HG02938 (cell line): ENCODE results near the gene SCIMP.
"Not testable (repeated sequence)": the region's sequence is repeated elsewhere in the genome, so short reads cannot be mapped to it uniquely, and the experiment has no call there.

Experiments
- ATAC-seq: cut with Tn5 transposase; IDR thresholded peaks from one replicate; pipeline ENCODE4 v1.9.1; 2021; ENCODE audit warnings: mild to moderate bottlenecking, moderate library complexity; ENCODE audit not compliant: unreplicated experiment

The SCIMP gene

DNA sequence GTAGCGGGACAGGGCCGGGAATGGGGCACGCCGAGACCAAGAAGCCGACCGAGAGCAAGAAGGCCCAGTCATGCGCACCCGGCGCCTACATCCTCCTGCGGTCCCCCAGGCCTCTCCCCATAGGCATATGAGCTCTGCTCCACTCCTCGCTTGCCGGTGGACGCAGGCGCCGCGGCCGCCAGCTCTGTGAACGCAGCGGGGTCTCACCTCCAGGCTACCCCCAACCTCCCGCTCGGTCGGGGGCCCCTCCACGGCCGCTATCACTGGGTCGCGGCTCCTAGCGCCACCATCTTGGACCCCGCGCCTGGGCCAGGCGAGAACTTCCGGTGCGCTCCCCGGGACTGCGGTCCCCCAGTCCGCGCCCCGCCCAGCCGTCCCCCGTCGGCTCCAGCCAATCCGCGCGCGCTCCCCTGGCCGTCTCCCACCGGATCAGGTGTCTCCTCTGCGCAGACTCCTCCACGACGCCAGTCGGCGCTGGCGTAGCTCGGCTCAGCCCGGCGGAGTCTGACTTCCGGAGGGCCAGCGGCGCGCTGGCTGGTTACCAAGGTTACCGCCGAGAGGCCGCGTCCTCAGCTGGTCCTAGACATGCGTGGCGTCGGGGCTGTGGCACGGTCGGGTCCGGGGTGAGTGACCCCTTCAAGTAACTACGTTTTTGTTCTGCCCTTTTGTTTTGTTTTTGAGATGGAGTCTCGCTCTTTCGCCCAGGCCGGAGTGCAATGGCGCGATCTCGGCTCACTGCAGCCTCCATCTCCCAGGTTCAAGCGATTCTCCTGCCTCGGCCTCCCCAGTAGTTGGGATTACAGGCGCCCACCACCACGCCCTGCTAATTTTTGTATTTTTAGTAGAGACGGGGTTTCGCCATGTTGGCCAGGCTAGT, 42.9 kb downstream of the SCIMP start, which contains the start of gene ZNF594:
TSS of gene ZNF594 (minus strand) at position 328 of the 877 bp plus-strand sequence. CDS start 7,612 bp downstream, outside the sequence.
- peak; percentile 92 for ATAC-seq

DNA sequence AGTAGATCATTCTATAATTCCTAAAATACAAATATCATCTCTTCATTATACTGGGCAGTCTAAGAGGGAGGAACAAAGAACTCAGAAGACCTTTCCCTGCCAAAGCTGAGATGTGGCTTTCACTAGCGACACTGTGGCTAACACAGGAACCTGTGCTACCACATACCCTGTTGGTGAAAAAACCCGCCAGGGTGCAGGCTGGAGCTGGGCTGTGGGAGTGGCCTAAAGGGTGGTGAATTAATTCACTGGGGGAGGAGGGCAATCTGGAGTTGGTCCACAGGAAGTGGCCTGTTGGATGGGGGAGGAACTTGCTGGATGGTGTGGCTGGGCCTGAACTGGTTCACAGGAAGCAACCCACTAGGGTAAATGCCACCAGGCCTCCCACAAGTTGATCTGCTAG, 50.4 kb downstream of the SCIMP start:
- ATAC-seq = no peak

DNA sequence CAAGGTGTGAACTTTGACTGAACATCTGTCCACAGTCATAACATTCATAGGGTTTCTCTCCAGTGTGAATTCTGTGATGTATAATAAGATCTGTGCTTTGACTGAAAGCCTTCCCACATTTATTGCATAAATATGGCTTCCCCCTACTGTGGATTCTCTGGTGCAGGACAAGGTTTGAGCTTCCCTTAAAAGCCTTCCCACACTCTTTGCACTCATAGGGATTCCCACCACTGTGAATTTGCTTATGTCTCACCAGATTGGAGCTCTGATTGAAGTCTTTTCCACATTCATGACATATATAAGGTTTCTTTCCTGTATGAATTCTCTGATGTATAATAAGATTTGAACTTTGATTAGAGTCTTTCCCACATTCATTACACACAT, 51.3 kb downstream of the SCIMP start:
- no peak for ATAC-seq

DNA sequence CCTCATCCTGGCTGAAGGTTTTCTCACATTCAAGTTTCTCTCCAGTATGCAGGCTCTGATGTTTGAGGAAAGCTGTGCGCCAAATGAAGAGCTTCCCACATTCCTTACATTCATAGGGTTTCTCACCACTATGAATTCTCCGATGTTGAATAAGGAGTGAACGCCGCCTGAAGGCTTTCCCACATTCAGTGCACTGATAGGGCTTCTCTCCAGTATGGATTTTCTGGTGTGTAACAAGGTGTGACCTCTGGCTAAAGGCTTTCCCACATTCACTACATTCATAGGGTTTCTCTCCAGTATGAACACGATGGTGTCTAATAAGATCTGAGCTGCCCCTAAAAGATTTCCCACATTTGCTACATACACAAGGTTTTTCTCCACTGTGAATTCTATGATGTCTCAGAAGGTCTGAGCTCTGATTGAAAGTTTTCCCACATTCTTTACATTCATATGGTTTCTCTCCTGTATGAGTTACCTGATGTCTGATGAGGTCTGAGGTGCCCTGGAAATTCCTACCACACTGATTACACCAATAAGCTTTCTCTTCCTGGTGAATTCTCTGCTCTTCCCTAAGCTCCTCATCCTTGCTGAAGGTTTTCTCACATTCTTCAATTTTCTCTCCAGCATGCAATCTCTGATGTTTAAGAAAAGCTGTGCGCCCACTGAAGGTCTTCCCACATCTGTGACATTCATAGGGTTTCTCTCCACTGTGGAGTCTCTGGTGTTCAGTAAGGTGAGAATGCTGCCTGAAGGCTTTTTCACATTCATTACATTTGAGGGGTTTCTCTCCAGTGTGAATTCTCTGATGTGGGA, 51.9 kb downstream of the SCIMP start:
- ATAC-seq = no peak

DNA sequence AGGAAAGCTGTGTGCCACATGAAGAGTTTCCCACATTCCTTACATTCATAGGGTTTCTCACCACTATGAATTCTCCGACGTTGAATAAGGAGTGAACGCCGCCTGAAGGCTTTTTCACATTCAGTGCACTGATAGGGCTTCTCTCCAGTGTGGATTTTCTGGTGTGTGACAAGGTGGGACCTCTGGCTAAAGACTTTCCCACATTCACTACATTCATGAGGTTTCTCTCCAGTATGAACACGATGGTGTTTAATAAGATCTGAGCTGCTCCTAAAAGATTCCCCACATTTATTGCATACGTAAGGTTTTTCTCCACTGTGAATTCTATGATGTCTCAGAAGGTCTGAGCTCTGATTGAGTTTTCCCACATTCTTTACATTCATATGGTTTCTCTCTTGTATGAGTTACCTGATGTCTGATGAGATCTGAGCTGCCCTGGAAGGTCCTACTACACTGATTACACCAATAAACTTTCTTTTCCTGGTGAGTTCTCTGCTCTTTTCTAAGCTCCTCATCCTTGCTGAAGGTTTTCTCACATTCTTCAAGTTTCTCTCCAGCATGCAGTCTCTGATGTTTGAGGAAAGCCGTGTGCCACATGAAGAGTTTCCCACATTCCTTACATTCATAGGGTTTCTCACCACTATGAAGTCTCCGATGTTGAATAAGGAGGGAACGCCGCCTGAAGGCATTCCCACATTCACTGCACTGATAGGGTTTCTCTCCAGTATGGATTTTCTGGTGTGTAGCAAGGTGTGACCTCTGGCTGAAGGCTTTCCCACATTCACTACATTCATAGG, 53.0 kb downstream of the SCIMP start:
- no peak for ATAC-seq

DNA sequence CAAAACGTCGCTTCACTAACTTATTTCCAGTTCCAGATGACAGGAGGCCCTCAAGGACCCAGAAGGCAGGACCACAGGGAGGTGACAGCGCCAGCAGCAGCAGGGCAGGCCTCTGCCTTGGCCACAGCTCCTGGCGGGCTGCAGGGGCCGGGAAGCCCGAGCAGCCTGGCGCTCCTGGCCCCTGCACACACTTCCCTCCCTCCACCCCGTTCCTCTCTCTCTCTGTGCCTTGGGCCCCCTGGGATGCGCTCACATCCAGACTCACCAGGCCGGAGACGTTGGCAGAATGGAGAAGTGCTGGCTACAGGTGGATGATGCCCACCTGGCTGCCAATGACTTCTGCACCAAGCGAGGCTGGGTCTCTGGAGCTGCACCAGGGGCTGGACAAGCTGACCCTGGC, 55.7 kb downstream of the SCIMP start:
- no peak for ATAC-seq

DNA sequence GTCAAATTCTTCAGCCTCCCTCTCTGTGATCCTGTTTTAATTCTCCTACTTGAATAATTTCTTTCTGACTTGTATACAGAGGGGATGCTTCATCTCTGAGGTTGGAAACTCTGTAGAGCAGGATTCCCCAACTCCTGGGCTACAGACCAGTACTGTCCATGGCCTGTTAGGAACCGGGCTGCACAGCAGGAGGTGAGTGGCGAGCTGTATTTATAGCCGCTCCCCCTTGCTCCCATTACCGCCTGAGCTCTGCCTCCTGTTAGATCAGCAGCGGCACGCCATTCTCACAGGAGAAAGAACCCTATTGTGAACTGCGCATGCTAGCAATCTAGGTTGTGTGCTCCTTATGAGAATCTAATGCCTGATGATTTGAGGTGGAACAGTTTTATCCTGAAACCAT, 59.6 kb downstream of the SCIMP start:
- ATAC-seq = not testable (repeated sequence)

DNA sequence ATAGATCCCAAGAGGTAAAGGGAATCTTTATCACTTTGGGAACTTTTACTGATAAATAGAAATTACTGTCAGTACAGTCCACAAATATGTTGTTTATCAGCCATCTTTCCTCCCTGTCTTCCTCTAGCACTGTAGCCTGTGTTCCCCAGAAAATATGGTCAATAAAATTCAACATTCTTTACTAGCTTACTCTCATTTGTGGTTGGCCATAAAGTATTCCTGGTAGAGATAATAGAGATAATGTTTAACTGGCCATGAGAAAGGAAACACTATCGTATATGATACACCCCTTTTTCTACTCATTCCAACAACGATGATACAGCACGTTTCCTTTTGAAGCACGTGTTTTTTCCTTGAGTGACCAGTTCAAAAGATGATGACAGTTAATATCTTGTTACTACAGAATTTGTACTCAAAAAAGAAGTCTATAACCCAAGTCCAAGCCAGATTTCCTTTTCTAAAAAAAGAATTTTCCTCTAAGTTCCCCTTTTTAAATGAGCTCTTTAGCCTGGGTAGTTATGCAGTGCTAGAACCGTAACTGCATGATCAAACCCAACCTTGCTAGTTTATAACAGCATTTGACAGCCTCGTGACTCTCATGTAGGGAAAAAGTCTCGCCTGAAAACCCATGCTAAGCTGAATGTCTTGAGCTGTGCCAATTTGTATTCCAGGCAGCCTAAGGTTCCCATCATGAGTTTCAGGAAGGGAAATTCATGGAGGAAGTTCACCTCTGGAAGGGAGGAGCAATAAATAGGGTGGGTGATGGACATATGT, 68.7 kb downstream of the SCIMP start:
- not testable (repeated sequence) for ATAC-seq

DNA sequence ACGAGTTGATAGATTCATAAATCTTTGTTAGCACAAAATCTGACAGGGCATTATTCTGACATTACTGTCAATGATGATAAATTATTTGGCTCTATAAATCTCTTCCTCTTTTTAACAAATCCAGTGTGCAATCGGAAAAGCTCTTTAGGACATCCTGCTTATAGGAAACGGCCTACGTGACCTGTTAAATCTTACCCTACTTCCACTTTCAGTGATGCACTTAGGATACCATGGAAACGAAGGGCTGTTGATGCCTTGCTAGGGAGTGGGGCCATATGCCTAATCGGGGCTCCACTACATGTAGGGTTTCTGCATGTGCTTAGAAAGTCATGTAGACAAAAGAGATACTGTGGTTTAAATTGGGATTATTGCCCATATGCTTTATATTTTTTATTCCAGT, 70.2 kb downstream of the SCIMP start:
- no peak for ATAC-seq

DNA sequence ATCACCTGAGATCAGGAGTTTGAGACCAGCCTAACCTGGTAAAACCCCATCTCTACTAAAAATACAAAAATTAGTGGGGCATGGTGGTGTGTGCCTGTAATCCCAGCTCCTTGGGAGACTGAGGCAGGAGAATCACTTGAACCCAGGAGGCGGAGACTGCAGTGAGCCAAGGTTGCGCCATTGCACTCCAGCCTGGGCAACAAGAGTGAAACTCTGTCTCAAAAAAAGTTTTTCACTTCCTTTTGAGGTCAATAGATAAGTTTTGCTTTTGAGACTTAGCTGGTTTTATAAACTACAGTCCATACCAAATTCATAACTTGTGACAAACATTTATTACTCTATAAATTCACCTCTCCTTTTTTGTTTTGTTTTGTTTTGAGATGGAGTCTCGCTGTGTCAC, 72.9 kb downstream of the SCIMP start:
- ATAC-seq = not testable (repeated sequence)

DNA sequence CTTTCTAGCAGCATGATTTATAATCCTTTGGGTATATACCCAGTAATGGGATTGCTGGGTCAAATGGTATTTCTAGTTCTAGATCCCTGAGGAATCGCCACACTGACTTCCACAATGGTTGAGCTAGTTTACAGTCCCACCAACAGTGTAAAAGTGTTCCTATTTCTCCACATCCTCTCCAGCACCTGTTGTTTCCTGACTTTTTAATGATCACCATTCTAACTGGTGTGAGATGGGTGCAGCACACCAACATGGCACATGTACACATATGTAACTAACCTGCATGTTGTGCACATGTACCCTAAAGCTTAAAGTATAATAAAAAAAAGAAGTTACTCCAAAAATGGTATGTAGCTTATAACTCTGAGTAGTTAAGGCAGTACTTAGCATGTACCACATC, 74.0 kb downstream of the SCIMP start:
- not testable (repeated sequence) for ATAC-seq
